ENCODE results near the gene LUC7L2. TPM values are rescaled to one million over a fixed set of nuclear protein-coding genes. Genes with fewer than 3 reads are reported as not detected.

The LUC7L2 gene
- total RNA-seq, 1 experiment from 2014 or later, result 94.4 TPM

DNA sequence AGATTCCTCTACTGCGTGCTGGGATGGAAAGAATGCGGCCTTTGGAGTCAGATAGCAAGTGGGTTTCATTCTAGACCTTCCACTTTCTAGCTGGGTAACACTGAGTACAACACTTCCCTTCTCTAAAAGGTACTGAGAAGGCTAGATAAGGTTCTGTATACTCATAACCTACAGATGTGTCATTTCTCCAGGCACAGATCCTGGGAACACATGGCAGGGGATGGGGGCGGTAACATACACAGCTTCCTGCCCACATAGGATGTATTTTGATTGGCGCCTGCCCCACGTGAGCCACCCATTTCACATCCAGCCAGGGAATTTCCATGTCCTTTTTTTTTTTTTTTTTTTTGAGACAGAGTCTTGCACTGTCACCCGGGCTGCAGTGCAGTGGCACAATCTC is 91.9 kb downstream of the LUC7L2 start (continued):
- TF ChIP-seq ATF1 (CRISPR knock-in tag; IDR thresholded peaks at IDR 0.05) (no peak), OVOL2 (CRISPR knock-in tag; IDR thresholded peaks at IDR 0.05; ENCODE audit: borderline replicate concordance) (no peak)
- TF ChIP-seq, protein P1, sequence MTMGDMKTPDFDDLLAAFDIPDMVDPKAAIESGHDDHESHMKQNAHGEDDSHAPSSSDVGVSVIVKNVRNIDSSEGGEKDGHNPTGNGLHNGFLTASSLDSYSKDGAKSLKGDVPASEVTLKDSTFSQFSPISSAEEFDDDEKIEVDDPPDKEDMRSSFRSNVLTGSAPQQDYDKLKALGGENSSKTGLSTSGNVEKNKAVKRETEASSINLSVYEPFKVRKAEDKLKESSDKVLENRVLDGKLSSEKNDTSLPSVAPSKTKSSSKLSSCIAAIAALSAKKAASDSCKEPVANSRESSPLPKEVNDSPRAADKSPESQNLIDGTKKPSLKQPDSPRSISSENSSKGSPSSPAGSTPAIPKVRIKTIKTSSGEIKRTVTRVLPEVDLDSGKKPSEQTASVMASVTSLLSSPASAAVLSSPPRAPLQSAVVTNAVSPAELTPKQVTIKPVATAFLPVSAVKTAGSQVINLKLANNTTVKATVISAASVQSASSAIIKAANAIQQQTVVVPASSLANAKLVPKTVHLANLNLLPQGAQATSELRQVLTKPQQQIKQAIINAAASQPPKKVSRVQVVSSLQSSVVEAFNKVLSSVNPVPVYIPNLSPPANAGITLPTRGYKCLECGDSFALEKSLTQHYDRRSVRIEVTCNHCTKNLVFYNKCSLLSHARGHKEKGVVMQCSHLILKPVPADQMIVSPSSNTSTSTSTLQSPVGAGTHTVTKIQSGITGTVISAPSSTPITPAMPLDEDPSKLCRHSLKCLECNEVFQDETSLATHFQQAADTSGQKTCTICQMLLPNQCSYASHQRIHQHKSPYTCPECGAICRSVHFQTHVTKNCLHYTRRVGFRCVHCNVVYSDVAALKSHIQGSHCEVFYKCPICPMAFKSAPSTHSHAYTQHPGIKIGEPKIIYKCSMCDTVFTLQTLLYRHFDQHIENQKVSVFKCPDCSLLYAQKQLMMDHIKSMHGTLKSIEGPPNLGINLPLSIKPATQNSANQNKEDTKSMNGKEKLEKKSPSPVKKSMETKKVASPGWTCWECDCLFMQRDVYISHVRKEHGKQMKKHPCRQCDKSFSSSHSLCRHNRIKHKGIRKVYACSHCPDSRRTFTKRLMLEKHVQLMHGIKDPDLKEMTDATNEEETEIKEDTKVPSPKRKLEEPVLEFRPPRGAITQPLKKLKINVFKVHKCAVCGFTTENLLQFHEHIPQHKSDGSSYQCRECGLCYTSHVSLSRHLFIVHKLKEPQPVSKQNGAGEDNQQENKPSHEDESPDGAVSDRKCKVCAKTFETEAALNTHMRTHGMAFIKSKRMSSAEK (CRISPR knock-in tag; IDR thresholded peaks at IDR 0.05; ENCODE audit: borderline replicate concordance), result no peak

DNA sequence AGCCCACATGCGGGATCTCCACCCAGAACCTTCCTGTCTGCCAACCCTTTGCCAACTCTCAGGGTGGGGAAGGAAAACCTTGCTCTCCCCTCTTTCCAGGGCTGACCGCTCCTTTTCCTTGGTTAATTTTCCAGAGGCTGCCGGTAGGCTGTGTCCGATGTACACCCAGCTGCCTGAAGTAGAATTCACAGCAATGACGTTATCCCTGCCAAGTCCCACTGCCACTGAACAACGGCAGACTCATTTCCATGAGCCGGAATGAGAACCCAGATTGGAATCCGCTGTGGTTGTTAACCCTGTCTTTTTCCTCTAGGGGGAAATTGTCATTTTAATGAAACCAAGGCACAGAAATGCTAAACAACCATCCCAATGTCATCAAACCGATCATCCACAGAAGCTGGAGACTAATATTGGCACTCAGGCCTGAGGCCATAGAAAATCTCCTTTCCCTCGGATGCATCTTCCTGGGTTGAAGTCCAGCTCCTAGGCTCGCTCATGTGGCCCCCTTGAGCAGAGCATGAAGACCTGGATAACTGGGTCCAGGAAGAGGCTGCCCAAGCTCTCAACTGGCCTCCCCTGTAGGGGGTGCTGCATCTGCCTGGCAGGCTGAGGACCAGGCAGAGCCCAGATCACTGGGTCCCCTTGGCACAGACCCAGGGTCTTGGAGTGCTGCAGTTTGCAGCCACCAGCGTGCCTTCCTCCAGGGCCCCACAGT is 93.4 kb downstream of the LUC7L2 start:
- Mint-ChIP-seq H3K9me3 (no peaks in the 10 kb centered on the region), H3K4me1 (peaks cover 11% of the 10 kb centered on the region), H3K27me3 (ENCODE audit: low read depth) (no peaks in the 10 kb centered on the region), H3K36me3 (no peaks in the 10 kb centered on the region), H3K4me3 (no peak overlapping the region), H3K27ac (0 out of 2 replicates have a peak overlapping the region, but pooled peaks have one; percentile 34)
- DNase-seq (ENCODE audit: low spot score) (peak; percentile 35), ATAC-seq (peak; percentile 70)
- TF ChIP-seq, protein P2, sequence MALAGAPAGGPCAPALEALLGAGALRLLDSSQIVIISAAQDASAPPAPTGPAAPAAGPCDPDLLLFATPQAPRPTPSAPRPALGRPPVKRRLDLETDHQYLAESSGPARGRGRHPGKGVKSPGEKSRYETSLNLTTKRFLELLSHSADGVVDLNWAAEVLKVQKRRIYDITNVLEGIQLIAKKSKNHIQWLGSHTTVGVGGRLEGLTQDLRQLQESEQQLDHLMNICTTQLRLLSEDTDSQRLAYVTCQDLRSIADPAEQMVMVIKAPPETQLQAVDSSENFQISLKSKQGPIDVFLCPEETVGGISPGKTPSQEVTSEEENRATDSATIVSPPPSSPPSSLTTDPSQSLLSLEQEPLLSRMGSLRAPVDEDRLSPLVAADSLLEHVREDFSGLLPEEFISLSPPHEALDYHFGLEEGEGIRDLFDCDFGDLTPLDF (CRISPR knock-in tag; IDR thresholded peaks at IDR 0.05), result no peak
- TF ChIP-seq, protein P3, sequence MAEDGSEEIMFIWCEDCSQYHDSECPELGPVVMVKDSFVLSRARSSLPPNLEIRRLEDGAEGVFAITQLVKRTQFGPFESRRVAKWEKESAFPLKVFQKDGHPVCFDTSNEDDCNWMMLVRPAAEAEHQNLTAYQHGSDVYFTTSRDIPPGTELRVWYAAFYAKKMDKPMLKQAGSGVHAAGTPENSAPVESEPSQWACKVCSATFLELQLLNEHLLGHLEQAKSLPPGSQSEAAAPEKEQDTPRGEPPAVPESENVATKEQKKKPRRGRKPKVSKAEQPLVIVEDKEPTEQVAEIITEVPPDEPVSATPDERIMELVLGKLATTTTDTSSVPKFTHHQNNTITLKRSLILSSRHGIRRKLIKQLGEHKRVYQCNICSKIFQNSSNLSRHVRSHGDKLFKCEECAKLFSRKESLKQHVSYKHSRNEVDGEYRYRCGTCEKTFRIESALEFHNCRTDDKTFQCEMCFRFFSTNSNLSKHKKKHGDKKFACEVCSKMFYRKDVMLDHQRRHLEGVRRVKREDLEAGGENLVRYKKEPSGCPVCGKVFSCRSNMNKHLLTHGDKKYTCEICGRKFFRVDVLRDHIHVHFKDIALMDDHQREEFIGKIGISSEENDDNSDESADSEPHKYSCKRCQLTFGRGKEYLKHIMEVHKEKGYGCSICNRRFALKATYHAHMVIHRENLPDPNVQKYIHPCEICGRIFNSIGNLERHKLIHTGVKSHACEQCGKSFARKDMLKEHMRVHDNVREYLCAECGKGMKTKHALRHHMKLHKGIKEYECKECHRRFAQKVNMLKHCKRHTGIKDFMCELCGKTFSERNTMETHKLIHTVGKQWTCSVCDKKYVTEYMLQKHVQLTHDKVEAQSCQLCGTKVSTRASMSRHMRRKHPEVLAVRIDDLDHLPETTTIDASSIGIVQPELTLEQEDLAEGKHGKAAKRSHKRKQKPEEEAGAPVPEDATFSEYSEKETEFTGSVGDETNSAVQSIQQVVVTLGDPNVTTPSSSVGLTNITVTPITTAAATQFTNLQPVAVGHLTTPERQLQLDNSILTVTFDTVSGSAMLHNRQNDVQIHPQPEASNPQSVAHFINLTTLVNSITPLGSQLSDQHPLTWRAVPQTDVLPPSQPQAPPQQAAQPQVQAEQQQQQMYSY (CRISPR knock-in tag; IDR thresholded peaks at IDR 0.05), result peak; percentile 75
- ChIA-PET POLR2A (interaction anchor here (0.5 to 1.3 kb wide), 2 partner anchors 37 to 94 kb away, joined by 3 read pairs; partner anchors contain the start of gene LUC7L2), CTCF (interaction anchor here (0.6 to 3.0 kb wide), 11 partner anchors 8 to 253 kb away, joined by 3 to 24 read pairs (median 4); partner anchors contain the start of gene KLRG2)

DNA sequence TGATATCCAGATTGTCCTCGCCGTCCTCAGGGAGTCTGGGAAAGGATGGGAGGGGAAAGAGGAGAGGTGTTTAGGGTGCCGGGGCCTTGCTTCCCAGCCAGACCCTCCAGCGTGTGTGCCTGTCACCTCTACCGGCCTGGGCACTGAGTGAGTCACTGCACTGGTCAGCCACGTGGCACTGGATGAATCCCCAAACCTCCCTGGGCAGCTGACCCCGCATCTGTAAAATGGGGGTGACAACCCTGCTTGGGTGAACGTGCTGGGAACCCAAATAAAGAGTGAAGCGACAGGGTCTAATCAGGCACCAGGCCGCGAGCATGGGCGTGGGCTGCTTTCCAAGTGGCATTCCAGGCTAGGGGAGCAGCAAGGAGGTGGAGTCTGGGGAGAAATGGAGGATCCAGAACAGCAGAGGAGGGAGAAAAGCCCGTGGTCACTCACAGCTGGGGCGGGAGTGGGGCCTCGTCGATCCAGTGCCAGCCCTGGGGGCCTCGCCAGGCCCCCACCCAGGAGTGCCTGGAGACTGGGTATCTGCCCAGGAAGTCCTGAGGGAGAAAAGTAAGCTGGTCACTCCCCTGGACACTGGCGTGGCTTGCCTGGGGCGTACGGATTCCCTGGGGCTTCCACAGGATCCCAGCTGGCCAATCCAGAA is 94.1 kb downstream of the LUC7L2 start:
- DNase-seq (ENCODE audit: low spot score), result no peak
- ChIA-PET POLR2A (interaction anchor here (0.5 to 1.3 kb wide), 2 partner anchors 37 to 94 kb away, joined by 3 read pairs; partner anchors contain the start of gene LUC7L2), CTCF (interaction anchor here (0.9 to 3.0 kb wide), 7 partner anchors 9 to 104 kb away, joined by 3 to 24 read pairs (median 6); partner anchors contain the start of gene KLRG2)
- Mint-ChIP-seq H3K4me3 (no peak overlapping the region), H3K27me3 (ENCODE audit: low read depth) (no peaks in the 10 kb centered on the region), H3K27ac (no peak overlapping the region), H3K4me1 (peaks cover 16% of the 10 kb centered on the region), H3K36me3 (no peaks in the 10 kb centered on the region), H3K9me3 (no peaks in the 10 kb centered on the region)
- peak; percentile 26 for ATAC-seq
- TF ChIP-seq FOXJ3 (CRISPR knock-in tag; IDR thresholded peaks at IDR 0.05; ENCODE audit: borderline replicate concordance) (no peak), CREB1 (CRISPR knock-in tag; IDR thresholded peaks at IDR 0.05) (no peak)
- TF ChIP-seq, protein P4, sequence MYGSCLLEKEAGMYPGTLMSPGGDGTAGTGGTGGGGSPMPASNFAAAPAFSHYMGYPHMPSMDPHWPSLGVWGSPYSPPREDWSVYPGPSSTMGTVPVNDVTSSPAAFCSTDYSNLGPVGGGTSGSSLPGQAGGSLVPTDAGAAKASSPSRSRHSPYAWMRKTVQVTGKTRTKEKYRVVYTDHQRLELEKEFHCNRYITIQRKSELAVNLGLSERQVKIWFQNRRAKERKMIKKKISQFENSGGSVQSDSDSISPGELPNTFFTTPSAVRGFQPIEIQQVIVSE (CRISPR knock-in tag; IDR thresholded peaks at IDR 0.05; ENCODE audit: borderline replicate concordance), result no peak
